GM12801 (cell line): ENCODE results near the gene SRSF9.

Source experiments
- CTCF ChIP-seq: IDR thresholded peaks from one replicate; pipeline ENCODE4 v1.5.1; 2011; ENCODE audit warnings: control low read depth; ENCODE audit not compliant: insufficient read length; ENCODE audit errors: extremely low read depth

The SRSF9 gene

GRCh38 chr12:120469450-120470149 lies at the start of gene SRSF9:
Gene SRSF9 (minus strand): TSS chr12:120469748. CDS start chr12:120469609, 139 bp downstream.
- no peak for TF ChIP-seq CTCF

GRCh38 chr12:120515496-120515895 lies 45.9 kb upstream of the SRSF9 start:
- TF ChIP-seq CTCF, result no peak

GRCh38 chr12:120514002-120514401 lies 44.5 kb upstream of the SRSF9 start:
- TF ChIP-seq CTCF, result no peak

GRCh38 chr12:120508537-120508936 lies 39.0 kb upstream of the SRSF9 start:
- TF ChIP-seq CTCF, result no peak

- TF ChIP-seq CTCF, result no peak
Measured at GRCh38 chr12:120504587-120504986, 35.0 kb upstream of the SRSF9 start.

GRCh38 chr12:120500581-120500980 lies 31.0 kb upstream of the SRSF9 start:
- TF ChIP-seq CTCF, result no peak

GRCh38 chr12:120498870-120499515 lies 29.4 kb upstream of the SRSF9 start:
- no peak for TF ChIP-seq CTCF
